Measurements from ENCODE around the gene PCYT1B.

- TF ChIP-seq, protein P1, sequence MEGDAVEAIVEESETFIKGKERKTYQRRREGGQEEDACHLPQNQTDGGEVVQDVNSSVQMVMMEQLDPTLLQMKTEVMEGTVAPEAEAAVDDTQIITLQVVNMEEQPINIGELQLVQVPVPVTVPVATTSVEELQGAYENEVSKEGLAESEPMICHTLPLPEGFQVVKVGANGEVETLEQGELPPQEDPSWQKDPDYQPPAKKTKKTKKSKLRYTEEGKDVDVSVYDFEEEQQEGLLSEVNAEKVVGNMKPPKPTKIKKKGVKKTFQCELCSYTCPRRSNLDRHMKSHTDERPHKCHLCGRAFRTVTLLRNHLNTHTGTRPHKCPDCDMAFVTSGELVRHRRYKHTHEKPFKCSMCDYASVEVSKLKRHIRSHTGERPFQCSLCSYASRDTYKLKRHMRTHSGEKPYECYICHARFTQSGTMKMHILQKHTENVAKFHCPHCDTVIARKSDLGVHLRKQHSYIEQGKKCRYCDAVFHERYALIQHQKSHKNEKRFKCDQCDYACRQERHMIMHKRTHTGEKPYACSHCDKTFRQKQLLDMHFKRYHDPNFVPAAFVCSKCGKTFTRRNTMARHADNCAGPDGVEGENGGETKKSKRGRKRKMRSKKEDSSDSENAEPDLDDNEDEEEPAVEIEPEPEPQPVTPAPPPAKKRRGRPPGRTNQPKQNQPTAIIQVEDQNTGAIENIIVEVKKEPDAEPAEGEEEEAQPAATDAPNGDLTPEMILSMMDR (IDR thresholded peaks at IDR 0.05): no peak
- TF ChIP-seq EP300 (IDR thresholded peaks at IDR 0.05): no peak
- no peak for TF ChIP-seq POLR2A (IDR thresholded peaks at IDR 0.05)
- TF ChIP-seq POLR2AphosphoS5 (IDR thresholded peaks at IDR 0.05): no peak
Observed at GRCh38 chrX:24662352-24662751, 15.2 kb upstream of the PCYT1B start.

Data from sigmoid colon (tissue), 4 donors.